ENCODE results near the gene ZP3. TPM values are rescaled to one million over a fixed set of nuclear protein-coding genes. Genes with fewer than 3 reads are reported as not detected.
"Not testable (repeated sequence)": the region's sequence is repeated elsewhere in the genome, so short reads cannot be mapped to it uniquely, and the experiment has no call there.

Gene ZP3
- total RNA-seq, 6 donors from 2014 or later = 0.61 to 11.8 (median 0.78) TPM; not detected in 1

GRCh38 chr7:76460767-76461166 lies 36.0 kb downstream of the ZP3 start:
- not testable (repeated sequence) for H3K27me3 ChIP-seq; H3K9me3 ChIP-seq; DNase-seq; H3K4me3 ChIP-seq; H3K4me1 ChIP-seq; ATAC-seq (ENCODE audit: low FRiP score in 2 of 2); H3K36me3 ChIP-seq; H3K27ac ChIP-seq
- WGBS, 2 donors = 82 to 95% methylated on average over 13 of the region's 20 CpGs

- peak within 1 kb of the TSS in 3 of 4 donors; percentile 75 to 86 (median 85) for H3K27ac ChIP-seq
- peak within 1 kb of the TSS; percentile 50 to 70 (median 57) for H3K4me3 ChIP-seq
- no CpG with 5 or more reads among the region's 54 CpGs for WGBS, 2 donors
- peak; percentile 96 to 97 for ATAC-seq (ENCODE audit: low FRiP score in 2 of 2)
- H3K27me3 ChIP-seq, H3K9me3 ChIP-seq, H3K4me1 ChIP-seq, H3K36me3 ChIP-seq: not testable (repeated sequence)
- peak in 1 of 2 donors; percentile 91 for DNase-seq
Observed at GRCh38 chr7:76461464-76462101, 36.8 kb downstream of the ZP3 start, which contains the start of gene DTX2. TSS of gene DTX2 (plus strand) at chr7:76461709. CDS start at chr7:76480510, 18,801 bp downstream.

DNA sequence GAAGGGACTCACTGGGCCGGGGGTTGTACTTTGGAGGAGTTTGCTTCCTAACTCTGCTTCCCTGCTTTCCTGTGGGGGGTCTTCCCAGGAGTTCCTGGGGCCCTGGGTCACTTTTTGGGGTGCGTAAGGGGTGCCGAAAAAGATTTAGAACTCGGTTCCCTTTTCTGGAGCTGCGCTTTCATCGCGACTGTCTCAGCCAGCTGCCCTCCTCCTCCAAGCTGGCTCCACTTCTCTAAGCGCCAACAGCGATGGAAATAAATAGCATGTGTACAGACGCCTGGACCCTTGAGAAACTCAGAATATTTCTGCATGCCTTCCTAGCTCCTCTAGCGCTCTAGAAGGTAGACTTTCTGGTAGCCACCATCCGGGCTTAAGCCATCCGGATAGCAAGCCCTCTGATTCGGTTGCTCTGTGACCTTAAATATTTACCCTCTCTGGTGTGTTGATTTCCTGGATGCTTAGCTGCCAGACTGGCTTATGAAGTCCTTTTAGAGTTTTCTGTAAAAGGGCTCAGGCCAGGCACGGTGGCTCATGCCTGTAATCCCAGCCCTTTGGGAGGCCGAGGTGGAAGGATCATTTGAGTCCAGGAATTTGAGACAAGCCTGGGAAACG lies 37.6 kb downstream of the ZP3 start:
- DNase-seq, H3K4me3 ChIP-seq, H3K9me3 ChIP-seq, H3K27me3 ChIP-seq, H3K36me3 ChIP-seq, H3K4me1 ChIP-seq, H3K27ac ChIP-seq: not testable (repeated sequence)
- no CpG with 5 or more reads among the region's 17 CpGs for WGBS, 2 donors
- peak; percentile 11 to 60 for ATAC-seq (ENCODE audit: low FRiP score in 2 of 2)

- DNase-seq; H3K4me3 ChIP-seq; ATAC-seq (ENCODE audit: low FRiP score in 2 of 2); H3K27ac ChIP-seq; H3K9me3 ChIP-seq; H3K27me3 ChIP-seq; H3K36me3 ChIP-seq; H3K4me1 ChIP-seq: not testable (repeated sequence)
- WGBS, 2 donors = 76 to 88% methylated on average over 3 to 5 of the region's 5 CpGs
Observed at GRCh38 chr7:76464959-76465358, 40.2 kb downstream of the ZP3 start.

DNA sequence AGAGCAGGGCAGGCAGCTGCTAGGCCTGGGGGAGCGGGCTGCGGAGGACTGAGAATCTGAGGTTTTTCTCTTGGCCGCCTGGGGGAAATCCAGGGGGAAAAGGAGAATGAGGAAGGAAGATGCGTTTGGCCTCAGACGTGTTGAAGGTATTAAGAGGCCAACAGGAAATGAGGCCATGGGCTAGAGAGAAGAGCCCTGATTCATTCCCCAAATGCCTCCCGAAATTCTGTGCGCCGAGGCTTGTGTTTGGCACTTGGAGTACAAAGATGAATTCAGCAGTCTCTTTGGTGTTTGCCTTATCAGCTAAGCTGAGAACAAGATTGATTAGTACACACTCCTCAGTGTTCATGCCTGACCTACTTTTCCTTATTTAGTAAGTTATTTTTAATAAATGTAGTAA lies 41.2 kb downstream of the ZP3 start:
- not testable (repeated sequence) for H3K4me1 ChIP-seq, H3K9me3 ChIP-seq, DNase-seq, H3K27ac ChIP-seq, H3K36me3 ChIP-seq, H3K4me3 ChIP-seq, H3K27me3 ChIP-seq
- no CpG with 5 or more reads among the region's 8 CpGs for WGBS, 2 donors
- peak in 1 of 2 donors; percentile 69 for ATAC-seq (ENCODE audit: low FRiP score in 2 of 2)

GRCh38 chr7:76467743-76468404 lies 43.1 kb downstream of the ZP3 start:
- WGBS, 2 donors = 71 to 78% methylated on average over 10 of the region's 14 CpGs

DNA sequence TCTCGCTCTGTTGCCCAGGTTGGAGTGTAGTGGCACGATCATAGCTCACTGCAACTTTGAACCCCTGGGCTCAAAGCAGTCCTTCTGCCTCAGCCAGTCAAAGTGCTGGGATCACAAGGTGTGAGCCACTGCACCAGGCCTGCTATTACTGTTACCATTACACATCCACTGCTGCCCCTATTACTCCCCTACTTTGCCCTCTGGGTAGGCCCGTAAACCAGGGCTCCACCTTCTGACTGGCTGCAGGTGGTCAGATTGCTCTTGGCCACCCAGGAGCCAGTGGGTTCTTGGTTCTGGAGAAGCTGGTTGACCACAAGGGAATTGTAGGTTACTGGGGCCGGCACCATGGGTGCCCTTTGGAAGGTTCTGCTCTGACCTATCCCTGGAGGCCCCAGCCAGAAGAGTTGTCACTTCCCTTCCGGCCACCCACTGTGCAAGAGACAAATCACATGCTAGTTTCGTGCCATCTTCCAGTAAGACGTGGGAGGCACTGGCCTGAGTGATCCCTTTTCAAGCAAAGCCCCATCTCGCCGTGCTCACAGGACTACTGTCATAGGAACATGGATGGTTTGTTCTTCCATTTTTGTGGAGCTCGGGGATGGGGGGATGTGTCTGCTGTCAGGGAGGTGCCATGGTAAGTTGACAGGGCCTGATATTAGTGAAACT lies 46.9 kb downstream of the ZP3 start:
- H3K27me3 ChIP-seq, H3K4me3 ChIP-seq, H3K9me3 ChIP-seq, H3K4me1 ChIP-seq, H3K27ac ChIP-seq, H3K36me3 ChIP-seq, DNase-seq: not testable (repeated sequence)
- 74 to 97% methylated on average over 6 to 7 of the region's 10 CpGs for WGBS, 2 donors
- peak in 1 of 2 donors; percentile 63 for ATAC-seq (ENCODE audit: low FRiP score in 2 of 2)

More at GRCh38 chr7:76467743-76468404, 43.1 kb downstream of the ZP3 start:
- H3K4me1 ChIP-seq, H3K4me3 ChIP-seq, H3K9me3 ChIP-seq, H3K36me3 ChIP-seq, H3K27me3 ChIP-seq: not testable (repeated sequence)
- peak; percentile 72 to 84 for DNase-seq
- peak; percentile 52 to 86 for ATAC-seq (ENCODE audit: low FRiP score in 2 of 2)
- peak overlapping the region in 1 of 4 donors; percentile 58 for H3K27ac ChIP-seq

- not testable (repeated sequence) for H3K9me3 ChIP-seq; ATAC-seq (ENCODE audit: low FRiP score in 2 of 2); DNase-seq; H3K4me1 ChIP-seq; H3K4me3 ChIP-seq; H3K27me3 ChIP-seq; H3K36me3 ChIP-seq; H3K27ac ChIP-seq
- 100% methylated on average over 1 of the region's 6 CpGs; no CpG with 5 or more reads in 1 of the 2 donors for WGBS, 2 donors
Observed at GRCh38 chr7:76473097-76473496, 48.3 kb downstream of the ZP3 start.

DNA sequence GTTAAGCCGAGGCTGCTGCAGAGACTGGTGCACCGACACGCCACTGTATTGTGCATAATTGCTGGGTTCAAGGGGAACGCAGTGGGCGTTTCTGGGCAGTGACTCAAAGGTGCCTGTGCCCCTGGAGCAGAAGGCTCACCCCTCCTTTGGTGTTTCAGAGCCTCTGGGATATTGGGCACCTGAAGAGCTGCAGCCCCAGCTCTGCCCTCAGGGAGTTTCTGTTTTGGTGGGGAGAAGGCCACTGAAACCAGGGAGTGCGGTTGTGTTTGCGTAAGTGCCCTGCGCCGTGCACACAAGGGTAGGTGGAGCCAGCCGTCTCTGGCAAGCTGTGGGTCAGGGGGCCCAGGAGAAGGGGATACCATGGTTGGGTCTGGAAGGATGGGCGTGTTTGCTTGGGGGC lies 51.5 kb downstream of the ZP3 start:
- 100% methylated on average over 1 of the region's 11 CpGs; no CpG with 5 or more reads in 1 of the 2 donors for WGBS, 2 donors
- not testable (repeated sequence) for H3K4me1 ChIP-seq; H3K4me3 ChIP-seq; ATAC-seq (ENCODE audit: low FRiP score in 2 of 2); H3K27me3 ChIP-seq; H3K9me3 ChIP-seq; DNase-seq; H3K27ac ChIP-seq
- H3K36me3 ChIP-seq = peaks cover 0 to 13% (median 6%) of the 10 kb centered on the region in 4 donors

- 97 to 100% methylated on average over 2 to 7 of the region's 24 CpGs for WGBS, 2 donors
Observed at GRCh38 chr7:76476742-76477474, 52.2 kb downstream of the ZP3 start.

DNA sequence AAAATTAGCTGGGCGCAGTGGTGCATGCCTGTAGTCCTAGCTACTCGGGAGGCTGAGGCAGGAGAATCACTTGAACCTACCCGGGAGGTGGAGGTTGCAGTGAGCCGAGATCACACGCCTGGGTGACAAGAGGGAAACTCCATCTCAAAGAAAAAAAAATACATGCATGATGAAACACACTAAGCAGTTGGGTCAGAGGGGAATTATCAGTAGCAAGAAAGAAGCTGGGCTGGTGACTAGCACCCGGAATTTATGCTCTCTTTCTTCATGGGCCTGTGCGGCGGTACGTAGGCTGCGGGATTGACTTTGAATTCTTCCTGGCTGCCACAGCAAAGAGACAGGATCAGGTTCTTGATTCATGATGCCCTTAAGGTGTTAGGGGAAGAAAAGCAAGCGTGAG lies 54.9 kb downstream of the ZP3 start:
- not testable (repeated sequence) for DNase-seq; H3K9me3 ChIP-seq; H3K4me3 ChIP-seq; H3K4me1 ChIP-seq; ATAC-seq (ENCODE audit: low FRiP score in 2 of 2); H3K27me3 ChIP-seq; H3K27ac ChIP-seq
- peaks cover 5 to 30% (median 18%) of the 10 kb centered on the region in 4 donors for H3K36me3 ChIP-seq
- WGBS, 2 donors = 81 to 86% methylated on average over 5 to 7 of the region's 11 CpGs

More at GRCh38 chr7:76476742-76477474, 52.2 kb downstream of the ZP3 start:
- peaks cover 0 to 13% (median 5%) of the 10 kb centered on the region in 4 donors for H3K36me3 ChIP-seq
- H3K9me3 ChIP-seq; ATAC-seq (ENCODE audit: low FRiP score in 2 of 2); H3K27ac ChIP-seq; H3K27me3 ChIP-seq; H3K4me3 ChIP-seq; H3K4me1 ChIP-seq: not testable (repeated sequence)
- peak in 1 of 2 donors; percentile 13 for DNase-seq
